HepG2 (cell line): Measurements from ENCODE around the gene SLC6A17. TPM values are rescaled to one million over a fixed set of nuclear protein-coding genes. Genes with fewer than 3 reads are reported as not detected.

Source experiments
- FOXK1 ChIP-seq: sonication (generic); formaldehyde crosslinking; IDR thresholded peaks from 2 replicates; pipeline ENCODE4 v1.4.0; 2020; ENCODE audit warnings: low read depth, missing genetic modification reagents, borderline replicate concordance
- HIVEP1 ChIP-seq: sonication (generic); formaldehyde crosslinking; IDR thresholded peaks from 2 replicates; pipeline ENCODE4 v1.4.0; 2020; ENCODE audit warnings: mild to moderate bottlenecking, missing genetic modification reagents
- HMGXB4 ChIP-seq, 2 experiments: sonication (generic) in 1 of 2; formaldehyde crosslinking in 1 of 2; IDR thresholded peaks; 2 replicates each; pipeline versions ENCODE4 v1.4.0 to v1.6.1; 2018 to 2020; ENCODE audit warnings: missing genetic modification reagents in 2 of 2, borderline replicate concordance in 1 of 2, low read depth in 1 of 2, mild to moderate bottlenecking in 1 of 2, missing biosample characterization in 1 of 2
- NR3C1 ChIP-seq: sonication (generic); formaldehyde crosslinking; IDR thresholded peaks from 2 replicates; pipeline ENCODE4 v1.4.0; 2020; ENCODE audit warnings: missing genetic modification reagents
- PHF20 ChIP-seq: sonication (generic); formaldehyde crosslinking; IDR thresholded peaks from 2 replicates; pipeline ENCODE4 v1.5.0; 2020; ENCODE audit warnings: mild to moderate bottlenecking, missing genetic modification reagents
- PHF21A ChIP-seq: sonication (generic); formaldehyde crosslinking; IDR thresholded peaks from 2 replicates; pipeline ENCODE4 v1.5.0; 2020; ENCODE audit warnings: mild to moderate bottlenecking, missing genetic modification reagents
- ZFY ChIP-seq: sonication (generic); formaldehyde crosslinking; IDR thresholded peaks from 2 replicates; pipeline ENCODE4 v1.4.0; 2020; ENCODE audit warnings: missing genetic modification reagents
- ZNF34 ChIP-seq: sonication (generic); formaldehyde crosslinking; IDR thresholded peaks from 2 replicates; pipeline ENCODE4 v1.4.0; 2020; ENCODE audit warnings: mild to moderate bottlenecking, missing genetic modification reagents, borderline replicate concordance
- ZNF512B ChIP-seq: sonication (generic); formaldehyde crosslinking; IDR thresholded peaks from 2 replicates; pipeline ENCODE4 v1.5.1; 2020; ENCODE audit warnings: missing genetic modification reagents, mild to moderate bottlenecking, borderline replicate concordance
- ZNF598 ChIP-seq: sonication (generic); formaldehyde crosslinking; IDR thresholded peaks from 2 replicates; pipeline ENCODE4 v1.5.1; 2020; ENCODE audit warnings: mild to moderate bottlenecking, missing genetic modification reagents, borderline replicate concordance
- ZNF687 ChIP-seq: sonication (generic); formaldehyde crosslinking; IDR thresholded peaks from 2 replicates; pipeline ENCODE4 v1.5.1; 2020; ENCODE audit warnings: mild to moderate bottlenecking, missing genetic modification reagents, moderate library complexity
- ZNF703 ChIP-seq: sonication (generic); formaldehyde crosslinking; IDR thresholded peaks from 2 replicates; pipeline ENCODE4 v1.5.1; 2020; ENCODE audit warnings: missing genetic modification reagents, mild to moderate bottlenecking, moderate library complexity, borderline replicate concordance
- ZNF878 ChIP-seq: sonication (generic); formaldehyde crosslinking; IDR thresholded peaks from 2 replicates; pipeline ENCODE4 v1.8.1; 2023; ENCODE audit warnings: mild to moderate bottlenecking, missing genetic modification reagents, moderate library complexity
- polyA plus RNA-seq, 8 experiments: library from polyadenylated mRNA; depleted of rRNA in 3 of 8; stranded (reverse) in 7 of 8; unstranded in 1 of 8; fragments of >200 nt; fragmentation: Illumina TruSeq in 4 of 8; extraction: Trizol in 4 of 8; gene quantifications; 2 replicates each; pipeline versions ENCODE4 v1.2.1 to v1.2.3, GENCODE V29; 2011 to 2016; ENCODE audit warnings: low read depth in 4 of 8, missing spikeins in 1 of 8, mixed read lengths in 1 of 8; ENCODE audit not compliant: insufficient read depth in 1 of 8
- total RNA-seq, 5 experiments: library from RNA; depleted of rRNA; stranded (reverse); fragments of >200 nt; fragmentation: Illumina TruSeq; extraction: Trizol; gene quantifications; 2 replicates each; pipeline ENCODE4 v1.2.3, GENCODE V29; 2016; ENCODE audit warnings: low read depth in 1 of 5
- TF ChIP-seq, protein P1 (sequence below): fragments of 450-650 bp; IDR thresholded peaks from 2 replicates; pipeline ENCODE4 v1.6.1; 2017
- TF ChIP-seq, protein P2 (sequence below): sonication (generic); formaldehyde crosslinking; IDR thresholded peaks from 2 replicates; pipeline ENCODE4 v1.4.0; 2020; ENCODE audit warnings: mild to moderate bottlenecking, missing genetic modification reagents, borderline replicate concordance

SLC6A17 gene
- total and polyA plus RNA-seq, 2 of the 13 experiments (the other 11 are each of a cell fraction or from before 2014, with no cell fraction given): not detected

DNA sequence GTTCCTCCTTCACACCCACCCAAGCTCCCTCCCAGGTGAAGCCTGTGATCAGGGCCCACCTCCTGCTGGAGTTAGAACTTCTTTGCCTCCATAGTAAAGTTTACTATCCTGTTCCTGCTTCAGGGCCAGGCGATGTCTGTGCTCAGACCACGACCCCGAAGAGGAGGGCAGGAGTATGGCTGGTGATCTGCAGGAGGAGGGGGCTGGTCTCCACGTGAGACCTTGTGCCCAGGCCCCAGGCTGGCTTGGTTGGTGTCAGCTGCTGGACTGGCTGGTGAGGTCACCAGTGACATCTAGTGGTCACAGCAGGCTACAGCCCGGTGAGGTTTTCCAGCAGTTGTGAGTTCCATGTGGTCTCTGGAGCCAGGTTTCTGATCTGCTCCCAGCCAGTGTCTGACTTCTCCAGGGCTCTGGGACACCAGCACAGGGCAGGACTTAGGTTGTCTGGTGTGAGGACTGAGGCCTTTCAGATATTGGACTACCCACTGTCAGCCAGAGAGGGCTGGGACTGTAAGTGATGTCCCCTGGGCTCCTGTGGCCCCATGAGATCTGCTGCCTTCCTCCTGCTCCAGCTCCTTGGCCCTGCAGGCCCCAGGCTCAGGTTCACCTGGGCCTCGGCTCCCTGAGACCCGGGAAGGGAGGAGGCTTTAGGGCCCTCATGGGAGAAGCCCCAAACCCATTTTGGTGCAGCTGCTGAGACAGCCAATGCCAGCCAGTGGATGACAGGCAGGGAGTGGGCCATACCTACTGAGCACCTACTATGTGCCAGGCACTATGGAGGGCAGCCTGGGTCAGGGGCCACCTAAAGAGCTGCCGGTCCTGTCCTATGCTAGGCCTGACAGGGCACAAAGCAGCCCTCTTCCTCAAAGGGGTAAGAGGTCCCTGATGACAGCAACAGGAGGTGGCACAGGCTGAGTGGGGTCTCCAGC is 44.0 kb upstream of the SLC6A17 start (continued):
- TF ChIP-seq HMGXB4 (CRISPR knock-in tag; IDR thresholded peaks at IDR 0.05; ENCODE audit: borderline replicate concordance in 1 of 2, low read depth in 1 of 2): peak in 1 of 2 experiments; percentile 35; a peak in 1 of 4 replicates
- TF ChIP-seq NR3C1 (CRISPR knock-in tag): no peak
- no peak for TF ChIP-seq ZNF598 (CRISPR knock-in tag)
- no peak for TF ChIP-seq PHF20 (CRISPR knock-in tag)
- no peak for TF ChIP-seq ZNF703 (CRISPR knock-in tag)
- peak; percentile 49 for TF ChIP-seq ZNF687 (CRISPR knock-in tag)
- TF ChIP-seq ZNF878 (CRISPR knock-in tag): no peak
- TF ChIP-seq PHF21A (CRISPR knock-in tag): no peak
- TF ChIP-seq, protein P1, sequence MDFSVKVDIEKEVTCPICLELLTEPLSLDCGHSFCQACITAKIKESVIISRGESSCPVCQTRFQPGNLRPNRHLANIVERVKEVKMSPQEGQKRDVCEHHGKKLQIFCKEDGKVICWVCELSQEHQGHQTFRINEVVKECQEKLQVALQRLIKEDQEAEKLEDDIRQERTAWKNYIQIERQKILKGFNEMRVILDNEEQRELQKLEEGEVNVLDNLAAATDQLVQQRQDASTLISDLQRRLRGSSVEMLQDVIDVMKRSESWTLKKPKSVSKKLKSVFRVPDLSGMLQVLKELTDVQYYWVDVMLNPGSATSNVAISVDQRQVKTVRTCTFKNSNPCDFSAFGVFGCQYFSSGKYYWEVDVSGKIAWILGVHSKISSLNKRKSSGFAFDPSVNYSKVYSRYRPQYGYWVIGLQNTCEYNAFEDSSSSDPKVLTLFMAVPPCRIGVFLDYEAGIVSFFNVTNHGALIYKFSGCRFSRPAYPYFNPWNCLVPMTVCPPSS: no peak
- TF ChIP-seq, protein P2, sequence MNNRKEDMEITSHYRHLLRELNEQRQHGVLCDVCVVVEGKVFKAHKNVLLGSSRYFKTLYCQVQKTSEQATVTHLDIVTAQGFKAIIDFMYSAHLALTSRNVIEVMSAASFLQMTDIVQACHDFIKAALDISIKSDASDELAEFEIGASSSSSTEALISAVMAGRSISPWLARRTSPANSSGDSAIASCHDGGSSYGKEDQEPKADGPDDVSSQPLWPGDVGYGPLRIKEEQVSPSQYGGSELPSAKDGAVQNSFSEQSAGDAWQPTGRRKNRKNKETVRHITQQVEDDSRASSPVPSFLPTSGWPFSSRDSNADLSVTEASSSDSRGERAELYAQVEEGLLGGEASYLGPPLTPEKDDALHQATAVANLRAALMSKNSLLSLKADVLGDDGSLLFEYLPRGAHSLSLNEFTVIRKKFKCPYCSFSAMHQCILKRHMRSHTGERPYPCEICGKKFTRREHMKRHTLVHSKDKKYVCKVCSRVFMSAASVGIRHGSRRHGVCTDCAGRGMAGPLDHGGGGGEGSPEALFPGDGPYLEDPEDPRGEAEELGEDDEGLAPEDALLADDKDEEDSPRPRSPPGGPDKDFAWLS (CRISPR knock-in tag): no peak
- no peak for TF ChIP-seq HIVEP1 (CRISPR knock-in tag)
- TF ChIP-seq FOXK1 (CRISPR knock-in tag): no peak
- no peak for TF ChIP-seq ZNF512B (CRISPR knock-in tag)
- TF ChIP-seq ZFY (CRISPR knock-in tag): peak; percentile 26; the same call in 1 of the 2 replicates
- TF ChIP-seq ZNF34 (CRISPR knock-in tag): no peak
